D721Med (cell line): ENCODE data around the gene WDR33.
A peak's percentile ranks its signal among the peaks of the same experiment; 100 is the strongest.

Source experiments
- DNase-seq: peaks from one replicate; pipeline ENCODE4 v3.0.0; 2011; ENCODE audit warnings: low spot score; ENCODE audit not compliant: insufficient read length
- FAIRE-seq: peaks from 2 replicates; lab custom pipeline; 2011; peaks lifted over from hg19 to GRCh38; lab: Jason Lieb, UNC
- CTCF ChIP-seq: IDR thresholded peaks from 2 replicates; pipeline ENCODE4 v1.5.1; 2012; ENCODE audit warnings: mild to moderate bottlenecking, control low read depth; ENCODE audit not compliant: insufficient read depth; ENCODE audit errors: missing control alignments

The WDR33 gene

GRCh38 chr2:127676906-127677305, 134.1 kb downstream of the WDR33 start:
- FAIRE-seq (no peak), DNase-seq (peak; percentile 8)
- no peak for TF ChIP-seq CTCF

GRCh38 chr2:127675331-127676261, 135.4 kb downstream of the WDR33 start, which contains the start of gene LIMS2:
TSS of gene LIMS2 (minus strand) at chr2:127675530. CDS start at chr2:127675024, 506 bp downstream.
- TF ChIP-seq CTCF: no peak
- FAIRE-seq (no peak), DNase-seq (peak; percentile 25)

- no peak for TF ChIP-seq CTCF
- DNase-seq (peak; percentile 32), FAIRE-seq (no peak)
These were observed 136.4 kb downstream of the WDR33 start for GRCh38 chr2:127674241-127675209.

- no peak for DNase-seq
- FAIRE-seq: no peak
- no peak for TF ChIP-seq CTCF
These were observed 137.5 kb downstream of the WDR33 start for GRCh38 chr2:127673291-127674069.

GRCh38 chr2:127672341-127673224, 138.4 kb downstream of the WDR33 start:
- FAIRE-seq (no peak), DNase-seq (peak; percentile 10)
- no peak for TF ChIP-seq CTCF
